ENCODE measurements around the gene DCC.

The DCC gene

GRCh38 chr18:52610451-52611115 is 270.6 kb downstream of the DCC start:
- DNase-seq = no peak

- DNase-seq = no peak
Observed at GRCh38 chr18:52612406-52612805, 272.4 kb downstream of the DCC start.

- no peak for DNase-seq
Observed at GRCh38 chr18:52615321-52615720, 275.3 kb downstream of the DCC start.

- no peak for DNase-seq
Observed at GRCh38 chr18:52615943-52616342, 275.9 kb downstream of the DCC start.

GRCh38 chr18:52617931-52618330 is 277.9 kb downstream of the DCC start:
- no peak for DNase-seq

GRCh38 chr18:52620926-52621439 is 281.0 kb downstream of the DCC start:
- DNase-seq = no peak

GRCh38 chr18:52624702-52625101 is 284.7 kb downstream of the DCC start:
- DNase-seq = no peak

GRCh38 chr18:52636536-52636935 is 296.5 kb downstream of the DCC start:
- no peak for DNase-seq

GRCh38 chr18:52648201-52648600 is 308.2 kb downstream of the DCC start:
- DNase-seq = no peak

GRCh38 chr18:52652391-52652790 is 312.4 kb downstream of the DCC start:
- no peak for DNase-seq

GRCh38 chr18:52657043-52657805 is 317.2 kb downstream of the DCC start:
- no peak for DNase-seq

- no peak for DNase-seq
Observed at GRCh38 chr18:52667463-52668065, 327.6 kb downstream of the DCC start.

- DNase-seq = peak in 1 of 4 experiments; percentile 1
Observed at GRCh38 chr18:52670896-52671295, 330.9 kb downstream of the DCC start.

- no peak for DNase-seq
Observed at GRCh38 chr18:52678034-52678433, 338.0 kb downstream of the DCC start.

- DNase-seq = no peak
Observed at GRCh38 chr18:52678551-52678950, 338.6 kb downstream of the DCC start.

- no peak for DNase-seq
Observed at GRCh38 chr18:52679354-52679753, 339.4 kb downstream of the DCC start.

GRCh38 chr18:52682260-52682659 is 342.3 kb downstream of the DCC start:
- DNase-seq = no peak

- DNase-seq = no peak
Observed at GRCh38 chr18:52685316-52685715, 345.3 kb downstream of the DCC start.

- no peak for DNase-seq
Observed at GRCh38 chr18:52691841-52692240, 351.8 kb downstream of the DCC start.

GRCh38 chr18:52694804-52695203 is 354.8 kb downstream of the DCC start:
- DNase-seq = peak in 3 of 4 experiments; percentile 1 to 6 (median 2)

- DNase-seq = no peak
Observed at GRCh38 chr18:52700116-52700515, 360.1 kb downstream of the DCC start.

GRCh38 chr18:52700816-52701215 is 360.8 kb downstream of the DCC start:
- DNase-seq = no peak

GRCh38 chr18:52701219-52701935 is 361.4 kb downstream of the DCC start:
- no peak for DNase-seq
